KMS-11 (cell line): ENCODE results near the gene SLC27A4.

Experiments
- H2AFZ ChIP-seq: fragments of 200-600 bp; sonication (generic); 2 replicates; pipeline ENCODE4 v1.6.1; 2016; ENCODE audit warnings: antibody characterized with exemption, mixed run types, low read depth
- H3K27ac ChIP-seq: fragments of 200-600 bp; sonication (generic); 2 replicates; pipeline ENCODE4 v1.6.1; 2016; ENCODE audit warnings: mild to moderate bottlenecking, mixed run types
- H3K27me3 ChIP-seq: fragments of 200-600 bp; sonication (generic); 2 replicates; pipeline ENCODE4 v1.6.1; 2017; ENCODE audit warnings: mild to moderate bottlenecking, low read depth, mixed run types, moderate library complexity; ENCODE audit not compliant: insufficient read depth
- H3K36me3 ChIP-seq: fragments of 200-600 bp; sonication (generic); 2 replicates; pipeline ENCODE4 v1.6.1; 2017; ENCODE audit warnings: mild to moderate bottlenecking, mixed run types; ENCODE audit not compliant: insufficient read depth
- H3K4me1 ChIP-seq: fragments of 200-600 bp; sonication (generic); 2 replicates; pipeline ENCODE4 v1.6.1; 2016; ENCODE audit warnings: mild to moderate bottlenecking, low read depth, mixed run types; ENCODE audit not compliant: poor library complexity, severe bottlenecking
- H3K4me2 ChIP-seq: fragments of 200-600 bp; sonication (generic); 2 replicates; pipeline ENCODE4 v1.7.0; 2016; ENCODE audit warnings: mild to moderate bottlenecking, mixed run types
- H3K4me3 ChIP-seq: fragments of 200-600 bp; sonication (generic); IDR thresholded peaks from 2 replicates; pipeline ENCODE4 v1.6.1; 2017; ENCODE audit warnings: low read depth, low read length, mixed read lengths; ENCODE audit not compliant: insufficient read depth
- H3K79me2 ChIP-seq: fragments of 200-600 bp; sonication (generic); 2 replicates; pipeline ENCODE4 v1.6.1; 2016; ENCODE audit warnings: low read depth, mixed run types; ENCODE audit not compliant: insufficient read depth
- H3K9ac ChIP-seq: fragments of 200-600 bp; sonication (generic); 2 replicates; pipeline ENCODE4 v1.6.1; 2016; ENCODE audit warnings: mild to moderate bottlenecking, mixed run types
- H4K20me1 ChIP-seq: fragments of 200-600 bp; sonication (generic); 2 replicates; pipeline ENCODE4 v1.6.1; 2016; ENCODE audit warnings: mild to moderate bottlenecking, mixed run types; ENCODE audit not compliant: insufficient read depth
- TF ChIP-seq, protein P1 (sequence below): fragments of 200-600 bp; sonication (generic); conservative IDR thresholded peaks from 2 replicates; pipeline ENCODE4 v1.6.1; 2017; ENCODE audit warnings: low read depth, mild to moderate bottlenecking, antibody characterized with exemption, low read length, moderate library complexity, mixed read lengths

The SLC27A4 gene

DNA sequence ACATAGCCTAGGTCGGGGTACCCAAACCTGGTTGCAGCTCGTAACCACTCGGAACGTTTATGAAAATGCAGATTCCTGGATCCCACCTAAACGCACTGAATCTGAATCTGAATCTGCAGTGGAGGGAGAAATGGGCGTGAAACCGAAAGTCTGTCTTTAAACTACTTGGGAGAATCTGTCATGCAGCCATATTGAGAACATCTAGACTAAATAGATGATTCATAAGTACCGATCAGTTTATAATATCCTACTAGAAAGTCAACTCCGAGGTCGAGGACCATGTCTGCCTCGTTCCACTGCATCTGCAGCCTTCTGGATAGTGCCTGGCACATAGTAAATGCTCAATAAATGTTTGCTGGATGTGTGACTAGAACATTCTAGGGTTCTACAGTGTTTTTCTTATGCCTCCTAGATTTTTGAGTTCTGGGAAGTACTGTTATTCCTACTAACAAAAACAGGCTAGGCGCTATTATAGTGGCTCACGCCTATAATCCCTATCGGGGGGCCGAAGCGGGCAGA lies 17.1 kb upstream of the SLC27A4 start:
- peak overlapping the region; percentile 86 for H3K4me2 ChIP-seq
- no peak overlapping the region for H3K4me3 ChIP-seq
- H4K20me1 ChIP-seq: no peaks in the 10 kb centered on the region
- H3K27me3 ChIP-seq: no peaks in the 10 kb centered on the region
- peak overlapping the region; percentile 82; the same call in 1 of the 2 replicates for H2AFZ ChIP-seq
- peaks cover 29% of the 10 kb centered on the region for H3K79me2 ChIP-seq
- H3K4me1 ChIP-seq: peaks cover 16% of the 10 kb centered on the region
- TF ChIP-seq, protein P1, sequence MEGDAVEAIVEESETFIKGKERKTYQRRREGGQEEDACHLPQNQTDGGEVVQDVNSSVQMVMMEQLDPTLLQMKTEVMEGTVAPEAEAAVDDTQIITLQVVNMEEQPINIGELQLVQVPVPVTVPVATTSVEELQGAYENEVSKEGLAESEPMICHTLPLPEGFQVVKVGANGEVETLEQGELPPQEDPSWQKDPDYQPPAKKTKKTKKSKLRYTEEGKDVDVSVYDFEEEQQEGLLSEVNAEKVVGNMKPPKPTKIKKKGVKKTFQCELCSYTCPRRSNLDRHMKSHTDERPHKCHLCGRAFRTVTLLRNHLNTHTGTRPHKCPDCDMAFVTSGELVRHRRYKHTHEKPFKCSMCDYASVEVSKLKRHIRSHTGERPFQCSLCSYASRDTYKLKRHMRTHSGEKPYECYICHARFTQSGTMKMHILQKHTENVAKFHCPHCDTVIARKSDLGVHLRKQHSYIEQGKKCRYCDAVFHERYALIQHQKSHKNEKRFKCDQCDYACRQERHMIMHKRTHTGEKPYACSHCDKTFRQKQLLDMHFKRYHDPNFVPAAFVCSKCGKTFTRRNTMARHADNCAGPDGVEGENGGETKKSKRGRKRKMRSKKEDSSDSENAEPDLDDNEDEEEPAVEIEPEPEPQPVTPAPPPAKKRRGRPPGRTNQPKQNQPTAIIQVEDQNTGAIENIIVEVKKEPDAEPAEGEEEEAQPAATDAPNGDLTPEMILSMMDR: no peak
- H3K27ac ChIP-seq: peak overlapping the region; percentile 73
- H3K9ac ChIP-seq: peak overlapping the region; percentile 74
- H3K36me3 ChIP-seq: no peaks in the 10 kb centered on the region

- Histone ChIP-seq H3K4me1 (peaks cover 16% of the 10 kb centered on the region), H2AFZ (0 out of 2 replicates have a peak overlapping the region, but pooled peaks have one; percentile 82), H3K4me2 (peak overlapping the region; percentile 86), H3K4me3 (no peak overlapping the region), H3K79me2 (peaks cover 29% of the 10 kb centered on the region), H3K36me3 (no peaks in the 10 kb centered on the region), H4K20me1 (no peaks in the 10 kb centered on the region), H3K9ac (peak overlapping the region; percentile 74; the same call in 1 of the 2 replicates), H3K27ac (peak overlapping the region; percentile 73; the same call in 1 of the 2 replicates), H3K27me3 (no peaks in the 10 kb centered on the region)
- TF ChIP-seq, protein P1: no peak
These were observed 16.5 kb upstream of the SLC27A4 start for GRCh38 chr9:128323791-128324190.

GRCh38 chr9:128324401-128324800 lies 15.9 kb upstream of the SLC27A4 start:
- Histone ChIP-seq H4K20me1 (no peaks in the 10 kb centered on the region), H2AFZ (no peak overlapping the region), H3K79me2 (peaks cover 29% of the 10 kb centered on the region), H3K36me3 (no peaks in the 10 kb centered on the region), H3K4me2 (peak overlapping the region; percentile 86; the same call in 1 of the 2 replicates), H3K27ac (no peak overlapping the region), H3K27me3 (no peaks in the 10 kb centered on the region), H3K4me1 (peaks cover 16% of the 10 kb centered on the region), H3K4me3 (no peak overlapping the region), H3K9ac (no peak overlapping the region)
- TF ChIP-seq, protein P1: no peak

- Histone ChIP-seq H3K79me2 (peaks cover 29% of the 10 kb centered on the region), H3K4me2 (no peak overlapping the region), H3K36me3 (no peaks in the 10 kb centered on the region), H3K27ac (no peak overlapping the region), H3K4me3 (no peak overlapping the region), H3K9ac (no peak overlapping the region), H3K4me1 (peaks cover 16% of the 10 kb centered on the region), H4K20me1 (no peaks in the 10 kb centered on the region), H3K27me3 (no peaks in the 10 kb centered on the region), H2AFZ (no peak overlapping the region)
- TF ChIP-seq, protein P1: no peak
These were observed 14.7 kb upstream of the SLC27A4 start for GRCh38 chr9:128325629-128326028.
